ENCODE results near the gene FOXP1.
A peak's percentile ranks its signal among the peaks of the same experiment; 100 is the strongest.

The FOXP1 gene

GRCh38 chr3:71563827-71564226 is 19.7 kb downstream of the FOXP1 start:
- DNase-seq (no peak), ATAC-seq (no peak)

DNA sequence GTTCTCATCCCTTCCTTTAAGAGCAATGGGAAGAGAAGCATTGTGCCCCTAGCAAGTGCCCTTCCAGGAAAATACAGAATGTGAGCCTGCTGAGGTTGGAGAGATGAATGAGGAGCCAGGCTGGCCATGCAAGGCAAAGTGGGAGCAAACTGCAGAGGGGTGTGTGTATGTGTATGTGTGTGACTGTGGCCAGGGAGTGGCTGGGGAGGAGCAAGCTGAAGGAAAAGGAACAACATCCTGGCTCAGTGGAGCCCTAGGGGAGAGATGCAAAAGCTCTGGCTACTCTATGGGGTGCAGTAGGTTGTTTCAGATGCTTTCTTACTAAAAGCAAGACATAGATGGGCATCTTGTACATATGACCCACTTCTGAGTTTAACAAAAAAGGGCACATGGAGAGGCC is 20.6 kb downstream of the FOXP1 start:
- ATAC-seq (no peak), DNase-seq (no peak)

- DNase-seq (no peak), ATAC-seq (no peak)
Measured at GRCh38 chr3:71560665-71561064, 22.9 kb downstream of the FOXP1 start.

- DNase-seq, result no peak
- ATAC-seq, result no peak
Measured at GRCh38 chr3:71559578-71560162, 23.9 kb downstream of the FOXP1 start.

GRCh38 chr3:71559021-71559420 is 24.5 kb downstream of the FOXP1 start:
- ATAC-seq (no peak), DNase-seq (no peak)

GRCh38 chr3:71554649-71555048 is 28.9 kb downstream of the FOXP1 start:
- ATAC-seq, result no peak
- DNase-seq, result no peak

GRCh38 chr3:71551311-71551919 is 32.1 kb downstream of the FOXP1 start:
- no peak for DNase-seq
- ATAC-seq, result no peak

- ATAC-seq (no peak), DNase-seq (no peak)
Measured at GRCh38 chr3:71549951-71550350, 33.6 kb downstream of the FOXP1 start.

DNA sequence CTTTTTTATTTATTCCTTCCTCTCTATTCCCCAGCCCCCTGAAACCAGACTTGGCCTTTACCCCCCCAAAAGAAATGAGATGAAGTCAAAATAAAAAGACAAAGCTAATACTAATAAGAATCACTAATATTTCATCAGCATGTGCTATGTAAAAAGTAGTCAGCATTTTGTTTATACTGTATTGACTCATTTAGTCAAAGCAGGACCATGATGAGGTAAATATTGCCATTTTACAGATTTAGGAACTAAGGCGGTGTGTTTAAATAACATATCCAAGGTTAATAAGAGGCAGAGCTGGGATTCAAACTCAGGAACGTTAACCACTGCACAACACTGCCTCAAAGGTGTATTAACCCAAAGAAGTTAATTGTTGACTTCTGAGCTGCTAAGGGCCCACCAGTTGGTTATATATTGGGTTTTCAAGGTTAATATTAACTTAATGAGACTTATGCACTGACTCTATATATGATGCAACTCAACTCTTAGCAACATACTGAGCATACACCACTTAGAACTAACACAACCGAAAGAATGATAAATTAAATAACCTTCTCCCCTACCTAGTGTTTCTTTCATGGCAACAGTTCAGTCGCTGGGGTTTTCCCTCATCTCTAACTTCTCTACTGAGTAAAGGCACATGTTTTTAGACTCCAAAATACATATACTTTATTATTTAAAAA is 34.7 kb downstream of the FOXP1 start:
- DNase-seq (no peak), ATAC-seq (no peak)

DNA sequence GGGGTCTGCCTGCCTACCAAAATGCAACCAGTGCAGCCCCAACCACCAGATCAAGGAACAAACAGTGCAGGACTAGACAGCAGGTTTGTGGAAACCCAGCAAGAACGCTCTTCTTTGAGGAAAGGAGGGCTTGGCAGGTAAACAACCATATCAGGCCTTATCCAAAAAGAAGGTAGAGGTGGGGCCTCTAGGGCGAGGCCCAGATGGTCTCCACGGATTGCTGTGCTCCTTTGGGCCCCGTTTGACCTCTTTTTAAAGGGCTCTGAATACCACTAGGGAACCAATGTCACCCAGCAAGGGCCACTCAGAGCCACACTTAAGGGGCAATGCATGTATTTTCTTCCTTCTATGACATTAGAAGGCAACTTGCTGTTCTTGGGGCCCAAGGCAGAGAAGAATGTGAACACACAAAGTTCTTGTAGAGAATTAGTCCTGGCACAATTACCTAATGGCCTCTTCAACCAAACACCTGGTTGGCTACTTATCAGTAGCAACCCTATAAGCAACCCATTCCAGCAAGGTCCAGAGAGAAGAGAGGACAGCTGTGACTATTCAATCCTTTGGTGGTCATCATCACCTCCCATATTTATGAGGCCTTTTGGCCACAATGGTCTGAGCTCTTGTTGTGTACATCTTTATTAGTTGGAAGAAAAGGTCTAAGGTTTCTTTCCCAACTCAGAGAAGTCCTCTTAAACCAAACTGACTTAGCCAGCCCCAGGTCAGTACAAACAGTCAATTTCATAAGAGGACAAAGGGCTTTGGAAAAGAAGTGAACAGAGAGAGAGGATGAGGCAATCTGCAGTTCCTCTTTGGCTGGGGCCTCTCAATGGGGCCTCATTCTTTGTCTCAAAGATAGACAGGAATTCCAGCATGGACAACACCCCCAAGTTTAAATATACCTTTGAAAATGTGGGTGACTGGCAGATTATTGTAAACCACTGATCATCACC is 36.0 kb downstream of the FOXP1 start:
- ATAC-seq (no peak), DNase-seq (no peak)

GRCh38 chr3:71546821-71547220 is 36.7 kb downstream of the FOXP1 start:
- DNase-seq, result no peak
- no peak for ATAC-seq

GRCh38 chr3:71545330-71545729 is 38.2 kb downstream of the FOXP1 start:
- no peak for ATAC-seq
- no peak for DNase-seq

- ATAC-seq, result peak; percentile 89
- peak; percentile 14 for DNase-seq
Measured at GRCh38 chr3:71543371-71544016, 40.0 kb downstream of the FOXP1 start.

DNA sequence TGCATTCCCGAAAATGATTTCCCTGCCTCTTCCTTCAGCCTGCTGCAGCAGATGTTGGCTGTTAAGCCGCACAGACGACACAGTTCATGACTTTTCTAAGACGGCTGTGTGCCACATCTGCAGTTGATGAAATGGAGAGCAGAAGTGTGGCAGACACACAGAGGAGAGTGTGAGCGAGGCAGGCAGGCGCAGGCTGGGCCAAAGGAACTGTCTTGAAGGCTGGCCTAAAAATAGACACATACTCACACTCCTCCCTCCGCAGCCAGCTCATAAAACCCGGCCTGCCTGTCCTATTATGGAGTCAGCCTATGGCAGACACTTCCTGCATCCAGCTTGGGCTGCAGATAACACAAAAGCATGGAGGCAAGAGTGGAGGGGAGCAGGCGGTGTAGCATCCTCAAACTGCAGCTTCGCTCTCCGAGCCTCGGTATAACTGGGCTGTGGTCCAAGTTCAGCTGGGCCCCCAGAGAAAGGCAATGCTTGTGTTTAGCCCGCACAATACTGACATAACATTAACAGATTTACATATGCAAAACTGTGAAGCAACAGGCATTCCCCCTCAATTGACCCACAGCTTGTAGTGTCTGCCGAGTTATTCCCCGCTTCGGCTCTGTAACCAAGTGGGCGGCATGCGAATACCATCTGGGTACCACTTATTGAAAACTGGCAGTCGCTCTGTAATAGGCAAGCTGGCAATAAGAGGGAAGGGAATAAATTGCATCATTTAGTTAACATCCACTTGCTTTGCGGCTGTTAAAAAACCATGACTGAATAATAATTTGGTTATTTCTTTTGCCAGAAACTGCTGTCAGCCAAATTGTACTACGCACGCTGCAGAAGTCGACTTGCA is 40.8 kb downstream of the FOXP1 start:
- peak; percentile 50 for ATAC-seq
- DNase-seq, result peak; percentile 15

GRCh38 chr3:71541313-71541712 is 42.2 kb downstream of the FOXP1 start:
- no peak for DNase-seq
- no peak for ATAC-seq

DNA sequence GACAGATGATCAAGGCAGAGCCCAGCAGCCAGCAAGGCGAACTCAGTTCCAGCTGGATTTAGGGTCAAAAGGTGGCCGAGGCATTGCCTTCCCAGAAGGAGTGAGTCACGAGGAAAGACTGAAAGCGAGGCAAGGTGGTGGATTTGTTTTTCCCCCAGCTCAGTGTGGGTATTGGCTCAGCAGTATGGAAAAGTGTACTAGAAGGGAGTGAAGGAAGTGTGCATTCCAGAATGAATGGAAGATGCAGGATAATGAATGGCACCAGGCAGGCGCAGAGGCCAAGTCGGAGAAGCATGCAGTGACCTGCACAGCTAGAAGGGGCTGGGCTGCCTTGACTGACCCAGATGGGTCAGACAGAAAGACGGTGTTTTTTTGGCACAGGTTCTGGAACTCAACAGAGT is 46.3 kb downstream of the FOXP1 start:
- DNase-seq, result no peak
- no peak for ATAC-seq

DNA sequence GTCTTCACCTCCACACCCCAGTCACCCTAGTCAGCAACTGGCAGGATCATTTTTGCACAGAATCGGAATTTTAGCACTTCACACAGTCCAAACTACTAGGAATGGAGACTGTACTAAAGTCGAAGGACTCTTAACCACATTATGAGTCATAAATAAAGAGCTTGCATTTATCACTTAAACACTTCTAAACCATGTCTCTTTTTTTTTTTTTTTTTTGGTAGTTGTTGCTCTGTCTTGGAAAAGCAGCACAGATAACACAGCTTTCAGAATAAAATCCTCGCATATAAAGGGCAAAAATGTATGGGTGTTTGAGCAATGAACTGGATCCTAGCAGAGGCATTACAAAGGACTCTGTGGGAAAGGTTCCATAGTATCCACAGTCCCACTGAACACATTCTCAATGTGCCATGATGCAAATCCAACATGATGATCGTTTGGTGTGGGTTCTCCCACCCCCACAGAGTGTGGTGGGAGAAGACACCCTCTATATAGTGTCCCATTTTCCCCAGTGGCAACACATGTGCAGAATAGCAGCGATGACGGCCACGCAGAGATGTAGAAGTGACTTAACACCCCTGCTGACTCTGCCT is 47.1 kb downstream of the FOXP1 start:
- ATAC-seq, result no peak
- DNase-seq, result no peak

DNA sequence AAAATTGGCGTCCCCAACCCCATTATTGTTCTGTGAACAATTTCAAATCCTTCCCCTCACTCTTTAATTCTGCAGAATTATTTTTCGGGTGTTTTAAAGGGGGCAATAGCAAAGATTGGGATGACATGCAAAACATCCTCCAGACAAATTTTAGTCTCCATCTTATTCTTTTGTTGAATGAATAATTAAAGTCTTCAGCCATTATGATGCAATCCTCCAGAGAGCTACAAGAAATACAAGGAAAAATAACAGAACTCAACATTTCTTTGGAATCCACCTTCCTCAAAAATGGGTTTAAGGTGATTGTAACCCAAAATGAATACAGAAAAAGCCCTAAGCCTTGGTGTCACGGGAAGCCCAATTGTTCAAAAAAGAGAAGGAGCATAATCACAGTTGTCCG is 49.9 kb downstream of the FOXP1 start:
- no peak for ATAC-seq
- no peak for DNase-seq

DNA sequence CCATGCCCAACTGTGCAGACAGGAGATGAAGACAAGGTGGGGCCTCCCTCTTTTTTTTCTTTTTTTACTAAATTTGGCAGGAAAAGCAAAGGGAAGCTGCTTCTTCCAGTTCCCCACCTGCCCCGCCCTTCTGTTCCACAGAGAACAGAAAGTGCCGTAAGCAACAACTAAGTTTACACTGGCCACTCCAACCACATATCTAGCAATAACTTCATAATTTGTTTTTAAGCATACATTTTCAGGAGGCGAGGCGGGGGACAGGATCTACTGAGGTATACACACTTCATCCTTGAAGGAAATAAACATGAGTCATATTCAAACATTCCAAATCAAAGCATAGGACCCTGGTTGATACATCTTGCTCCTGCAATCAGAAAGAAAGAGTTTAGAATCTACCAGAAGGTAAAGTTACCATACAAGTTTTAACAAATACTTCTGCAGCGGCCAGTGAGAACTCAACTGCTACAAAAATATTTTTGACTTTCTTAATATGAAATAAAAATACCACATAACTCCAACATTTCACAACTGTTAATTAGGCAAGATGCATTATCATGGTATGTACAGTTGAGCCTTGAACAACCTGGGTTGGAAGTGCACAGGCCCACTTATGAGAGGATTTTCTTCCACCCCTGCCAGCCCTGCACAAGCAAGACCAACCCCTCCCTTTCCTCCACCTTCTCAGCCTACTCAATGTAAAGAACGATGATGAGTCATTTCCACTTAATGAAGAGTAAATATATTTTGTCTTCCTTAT is 50.7 kb downstream of the FOXP1 start:
- ATAC-seq (no peak), DNase-seq (no peak)

DNA sequence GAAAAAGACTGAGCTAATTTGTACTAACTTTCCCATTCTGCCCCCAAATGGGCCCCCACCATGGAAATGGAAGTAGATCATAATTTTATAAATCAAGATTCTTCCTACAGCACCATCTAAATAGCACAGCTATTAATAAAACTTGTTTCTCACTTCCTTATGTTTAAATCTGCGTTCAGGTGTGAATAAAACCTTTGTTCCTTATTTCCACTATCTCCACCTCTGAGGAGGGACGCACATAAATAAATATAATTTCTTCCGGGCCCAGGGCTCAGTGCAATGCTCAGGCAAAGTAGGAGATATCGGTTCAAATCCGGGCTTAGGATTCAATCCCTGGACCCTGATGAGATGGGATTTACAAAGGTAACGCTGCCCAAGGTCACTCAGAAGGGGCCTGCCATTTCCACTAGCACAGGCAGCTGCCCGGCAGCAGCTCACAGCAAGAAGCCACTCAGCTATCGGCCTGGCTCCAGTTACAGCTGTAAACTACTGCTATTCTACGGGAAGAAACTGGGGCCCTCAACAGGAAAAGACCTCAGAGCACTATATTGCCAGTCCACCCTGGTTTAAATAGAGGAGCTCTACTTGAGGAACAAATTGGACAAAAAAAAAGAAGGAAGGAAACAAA is 52.5 kb downstream of the FOXP1 start:
- DNase-seq, result no peak
- ATAC-seq, result no peak
